ENCODE data around the gene ADCY2.

ADCY2 gene

DNA sequence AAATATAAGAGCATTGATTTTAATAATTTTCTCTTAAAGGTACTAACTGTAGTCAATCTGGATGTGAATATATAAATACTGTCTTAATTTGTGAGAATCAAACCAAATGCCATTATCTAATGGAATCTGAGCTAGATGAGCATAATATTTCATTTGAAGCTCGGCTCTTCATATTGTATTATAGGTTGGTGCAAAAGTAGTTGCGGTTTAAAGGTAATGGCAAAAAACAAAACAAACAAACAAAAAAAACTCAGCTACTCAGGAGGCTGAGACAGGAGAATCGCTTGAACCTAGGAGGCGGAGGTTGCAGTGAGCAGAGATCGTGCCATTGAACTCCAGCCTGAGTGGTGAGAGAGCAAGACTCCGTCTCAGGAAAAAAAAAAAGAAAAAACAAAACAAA is 358.6 kb downstream of the ADCY2 start:
- no peak for DNase-seq

DNA sequence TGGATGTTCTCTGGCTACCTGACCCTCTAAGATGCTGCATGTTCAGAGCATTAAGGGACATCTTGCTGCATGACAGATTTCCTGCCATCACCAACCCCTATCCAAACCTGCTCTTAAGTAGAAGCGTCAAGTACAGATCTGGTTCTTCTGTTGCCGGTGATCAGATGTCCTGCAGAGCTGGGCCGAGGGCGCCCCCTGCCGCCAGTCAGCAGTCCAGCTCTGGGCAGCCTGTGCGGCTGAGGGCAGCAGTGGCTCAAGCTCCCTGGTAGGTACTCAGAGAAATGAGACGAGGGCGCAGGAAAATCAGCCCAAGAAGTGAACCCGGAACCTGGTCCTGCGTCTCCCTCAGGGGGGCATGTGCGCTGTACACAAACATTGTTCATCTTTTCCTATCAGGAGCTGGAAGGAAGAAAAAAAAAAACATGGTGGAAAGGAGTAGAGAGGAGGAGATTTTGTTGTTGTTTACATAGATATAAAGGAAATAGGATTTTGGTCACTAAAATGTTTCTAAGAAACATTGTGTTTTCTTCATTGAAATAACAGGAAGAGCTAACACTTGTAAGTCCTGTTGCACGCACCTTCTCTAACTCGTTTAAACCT is 359.2 kb downstream of the ADCY2 start:
- peak; percentile 20 for DNase-seq

DNA sequence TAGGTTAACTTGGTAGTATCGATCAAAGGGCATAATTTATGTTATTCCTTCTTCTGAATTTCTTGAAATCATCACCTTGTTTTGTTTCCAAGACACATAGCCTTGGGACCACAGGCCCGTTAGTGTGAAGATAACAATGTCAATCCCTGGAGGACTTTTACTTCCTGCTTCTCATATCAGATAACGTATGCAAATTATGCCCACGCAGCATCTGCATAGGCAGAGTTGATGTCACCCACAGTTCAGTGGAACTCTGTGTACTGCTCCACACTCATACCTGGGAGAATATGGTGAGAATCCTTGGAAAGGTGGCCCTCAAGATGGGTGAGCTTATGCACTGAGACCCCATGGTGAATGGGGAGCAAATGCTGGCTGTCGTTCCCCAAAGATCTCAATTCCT is 360.0 kb downstream of the ADCY2 start:
- DNase-seq, result no peak

DNA sequence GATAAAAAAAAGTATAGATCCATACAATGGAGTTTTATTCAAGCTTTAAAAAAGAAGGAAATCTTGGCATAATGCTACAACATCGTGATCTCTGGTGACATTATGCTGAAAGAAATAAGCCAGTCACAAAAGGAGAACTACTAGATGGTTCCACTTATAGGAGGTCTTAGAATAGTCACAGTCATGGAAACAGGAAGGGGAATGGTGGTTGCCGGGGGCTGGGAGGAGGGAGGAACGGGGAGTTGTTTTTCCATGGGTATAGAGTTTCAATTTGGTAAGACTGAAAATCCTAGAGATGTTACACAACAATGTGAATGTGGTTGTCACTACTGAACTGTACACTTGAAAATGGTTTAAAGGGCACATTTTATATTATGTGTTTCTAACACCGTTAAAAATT is 360.5 kb downstream of the ADCY2 start:
- DNase-seq, result no peak

DNA sequence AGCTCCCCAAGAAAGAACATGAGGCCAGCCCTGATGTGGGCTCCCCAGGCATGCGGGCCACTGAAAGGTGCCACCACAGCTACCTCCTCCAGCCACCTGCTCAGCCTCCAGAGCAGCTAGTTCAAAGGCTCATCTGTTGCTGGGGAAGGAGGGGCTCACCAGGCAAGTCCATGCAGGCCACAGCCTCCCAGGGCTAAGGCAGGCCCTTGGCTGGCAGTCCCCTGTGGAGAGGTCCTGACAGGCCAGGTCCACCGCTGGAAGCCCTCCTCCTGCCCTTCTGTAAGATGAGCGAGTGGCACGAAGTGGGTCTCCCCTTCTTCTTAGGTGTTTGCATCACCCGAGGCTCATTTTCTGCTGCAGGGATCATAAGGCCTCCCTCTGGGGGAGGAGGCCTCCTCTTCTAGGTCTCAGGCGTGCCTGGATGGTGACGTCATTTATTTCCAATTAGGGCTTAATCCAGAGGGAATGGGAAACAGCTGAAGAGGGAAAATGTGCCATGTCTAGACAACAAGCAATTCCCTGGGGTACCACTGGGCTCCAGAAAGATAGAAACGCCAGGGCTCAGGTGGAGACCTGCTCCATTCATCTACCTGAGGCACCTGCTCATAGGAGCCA is 363.4 kb downstream of the ADCY2 start:
- DNase-seq, result no peak

DNA sequence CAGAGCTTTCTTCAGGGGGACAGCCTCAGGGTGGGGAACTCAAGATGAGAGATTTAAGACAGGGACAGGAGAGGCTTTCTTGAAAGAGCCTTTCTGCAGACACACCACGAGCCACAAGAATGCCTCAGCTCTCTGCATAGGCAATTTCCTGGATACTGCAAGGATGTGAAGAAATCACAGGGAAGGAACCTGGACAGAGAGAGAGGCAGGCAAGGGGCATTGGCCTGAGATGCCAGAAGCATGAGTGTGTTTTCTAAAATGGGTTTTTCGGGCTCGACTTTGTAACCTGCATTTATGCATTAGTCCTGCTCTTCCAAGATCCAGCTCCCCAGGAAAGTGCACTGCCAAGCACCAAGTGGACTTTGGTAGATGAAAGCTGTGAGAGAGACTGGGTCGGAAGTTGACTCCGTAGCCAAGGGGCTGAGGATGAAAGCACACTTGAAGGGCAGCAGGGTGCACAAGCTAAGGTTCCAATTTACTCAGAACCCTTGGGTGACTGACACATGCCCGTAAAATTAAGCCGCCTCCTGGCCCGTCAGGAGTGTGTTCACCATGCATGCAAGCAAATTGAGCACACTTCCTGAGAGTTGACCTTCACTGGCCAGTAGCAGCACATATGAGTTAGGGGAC is 364.1 kb downstream of the ADCY2 start:
- no peak for DNase-seq

DNA sequence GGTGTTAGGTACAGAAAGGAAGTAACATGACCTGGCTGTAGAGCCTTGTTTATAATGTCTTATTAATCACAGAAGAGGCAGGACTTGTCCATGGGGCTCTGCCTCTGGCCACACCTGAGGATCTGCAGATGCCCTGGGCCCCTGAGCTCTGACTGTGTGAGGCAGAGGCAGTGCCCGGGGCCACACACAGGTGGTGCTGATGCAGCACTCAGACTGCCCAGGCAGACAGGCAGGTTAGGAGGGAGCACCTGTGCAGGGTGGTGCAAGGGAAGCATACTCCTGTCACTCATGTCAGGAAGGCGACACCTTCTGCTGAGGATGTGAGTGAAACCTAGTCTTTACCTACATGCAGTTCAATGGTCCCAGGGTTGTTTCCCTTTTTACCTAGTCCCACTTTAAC is 366.3 kb downstream of the ADCY2 start:
- no peak for DNase-seq

DNA sequence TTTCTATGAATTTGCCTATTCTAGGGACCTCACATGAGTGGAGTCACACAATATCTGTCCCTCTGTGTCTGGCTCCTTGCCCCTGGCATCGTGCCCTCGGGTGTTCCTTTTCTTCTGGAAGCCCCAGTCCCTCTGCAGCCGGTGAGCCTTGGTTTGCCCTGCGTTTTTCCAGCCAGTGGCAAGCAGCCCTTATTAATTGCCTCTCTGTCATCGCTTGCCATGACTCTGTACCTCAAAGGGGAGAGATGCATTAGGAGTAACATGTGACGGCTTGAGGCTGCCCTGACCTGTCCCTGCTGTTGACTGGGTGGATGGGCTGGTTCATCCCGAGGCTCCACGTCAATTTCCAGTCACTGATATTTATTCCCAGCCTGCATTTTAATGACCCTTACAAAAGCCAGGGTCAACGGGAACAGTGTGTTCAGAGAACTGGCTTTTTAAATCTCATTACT is 367.7 kb downstream of the ADCY2 start:
- no peak for DNase-seq

DNA sequence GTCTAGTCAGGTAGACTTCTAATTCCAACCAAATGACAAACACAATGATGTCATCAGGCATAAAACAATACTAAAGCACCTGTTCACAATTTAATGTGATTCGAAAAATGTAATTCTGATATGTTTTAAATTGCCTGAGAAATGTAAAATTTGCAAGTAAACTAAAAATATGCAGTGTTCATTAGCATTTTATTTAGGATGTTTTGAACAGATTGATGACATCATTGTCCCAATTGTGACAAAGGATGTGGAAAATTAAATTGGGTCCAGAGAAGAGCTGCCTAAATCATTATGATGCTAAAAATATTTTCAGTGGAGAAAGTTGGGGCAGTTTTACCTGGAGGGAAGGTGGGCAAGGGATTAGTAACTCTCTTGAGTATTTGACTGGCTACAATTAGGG is 368.5 kb downstream of the ADCY2 start:
- DNase-seq, result no peak

DNA sequence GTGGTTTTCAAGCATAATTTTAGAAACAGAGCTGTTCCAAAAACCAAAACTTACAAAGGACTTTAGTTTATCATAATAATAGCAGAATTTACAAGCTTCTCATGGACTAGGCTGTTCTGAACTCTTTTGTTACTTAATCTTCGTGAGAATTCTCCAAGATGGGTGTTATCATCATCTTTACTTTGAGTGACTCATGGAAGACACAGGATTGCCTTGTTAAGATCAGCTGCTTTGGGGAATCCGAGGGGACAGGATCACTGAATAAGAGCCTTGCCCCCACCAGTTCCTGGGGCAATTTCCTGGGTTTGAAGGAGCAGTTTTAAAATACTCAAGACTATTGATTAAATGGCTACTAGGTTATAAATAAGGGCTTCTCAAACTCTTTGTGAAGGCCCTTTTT is 374.5 kb downstream of the ADCY2 start:
- DNase-seq, result no peak

DNA sequence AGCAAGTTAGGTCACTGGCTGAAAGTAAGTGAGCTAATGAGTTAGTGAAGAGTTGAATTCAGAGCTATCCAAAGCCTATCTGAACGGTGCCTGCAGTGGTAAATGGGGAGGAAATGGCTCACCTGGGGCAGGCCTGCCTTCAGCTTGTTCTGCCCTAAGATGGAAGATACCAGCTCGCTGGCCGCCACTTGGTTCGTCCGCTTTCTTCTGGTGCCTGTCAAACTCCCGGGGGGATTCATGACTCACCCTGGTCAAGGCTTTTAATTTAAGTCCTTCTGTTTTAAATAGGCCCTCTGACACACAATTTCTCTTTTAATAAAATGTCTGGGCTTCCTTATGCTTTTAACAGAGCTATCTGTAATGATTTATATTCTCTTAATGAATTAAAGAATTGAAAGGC is 376.2 kb downstream of the ADCY2 start:
- DNase-seq, result no peak

DNA sequence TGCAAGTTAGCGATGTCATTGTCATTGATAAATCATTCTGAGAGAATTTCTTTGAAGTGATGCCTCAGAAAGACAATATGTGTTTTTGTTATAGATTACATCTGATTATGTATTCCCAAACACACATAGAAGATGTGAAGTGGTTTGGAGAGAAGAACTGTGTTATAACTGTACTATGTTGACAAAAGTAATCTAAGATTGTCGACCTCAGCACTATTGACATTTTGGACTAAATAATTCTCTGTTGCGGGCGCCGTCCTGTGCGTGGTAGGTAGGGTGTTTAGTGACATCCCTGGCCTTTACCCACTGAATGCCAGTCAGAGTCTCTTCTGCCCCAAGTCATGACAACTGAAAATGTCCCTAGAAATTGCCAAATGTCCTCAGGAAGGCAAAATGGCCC is 377.2 kb downstream of the ADCY2 start:
- DNase-seq, result no peak

DNA sequence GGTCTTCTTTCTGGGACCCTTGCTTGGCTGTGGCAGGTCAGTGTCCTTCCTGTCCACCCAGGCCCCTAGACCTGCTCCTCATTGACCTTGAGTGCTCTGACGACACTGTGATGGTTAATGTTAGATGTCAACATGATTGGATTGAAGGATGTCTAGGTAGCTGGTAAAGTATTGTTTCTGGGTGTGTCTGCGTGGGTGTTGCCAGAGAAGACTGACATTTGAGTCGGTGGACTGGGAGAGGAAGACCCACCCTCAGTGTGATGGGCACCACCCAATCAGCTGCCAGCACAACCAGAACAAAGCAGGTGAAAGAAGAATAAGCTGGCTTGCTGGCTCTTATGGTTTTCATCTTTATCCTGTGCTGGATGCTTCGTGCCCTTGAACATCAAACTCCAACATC is 380.5 kb downstream of the ADCY2 start:
- DNase-seq, result no peak

DNA sequence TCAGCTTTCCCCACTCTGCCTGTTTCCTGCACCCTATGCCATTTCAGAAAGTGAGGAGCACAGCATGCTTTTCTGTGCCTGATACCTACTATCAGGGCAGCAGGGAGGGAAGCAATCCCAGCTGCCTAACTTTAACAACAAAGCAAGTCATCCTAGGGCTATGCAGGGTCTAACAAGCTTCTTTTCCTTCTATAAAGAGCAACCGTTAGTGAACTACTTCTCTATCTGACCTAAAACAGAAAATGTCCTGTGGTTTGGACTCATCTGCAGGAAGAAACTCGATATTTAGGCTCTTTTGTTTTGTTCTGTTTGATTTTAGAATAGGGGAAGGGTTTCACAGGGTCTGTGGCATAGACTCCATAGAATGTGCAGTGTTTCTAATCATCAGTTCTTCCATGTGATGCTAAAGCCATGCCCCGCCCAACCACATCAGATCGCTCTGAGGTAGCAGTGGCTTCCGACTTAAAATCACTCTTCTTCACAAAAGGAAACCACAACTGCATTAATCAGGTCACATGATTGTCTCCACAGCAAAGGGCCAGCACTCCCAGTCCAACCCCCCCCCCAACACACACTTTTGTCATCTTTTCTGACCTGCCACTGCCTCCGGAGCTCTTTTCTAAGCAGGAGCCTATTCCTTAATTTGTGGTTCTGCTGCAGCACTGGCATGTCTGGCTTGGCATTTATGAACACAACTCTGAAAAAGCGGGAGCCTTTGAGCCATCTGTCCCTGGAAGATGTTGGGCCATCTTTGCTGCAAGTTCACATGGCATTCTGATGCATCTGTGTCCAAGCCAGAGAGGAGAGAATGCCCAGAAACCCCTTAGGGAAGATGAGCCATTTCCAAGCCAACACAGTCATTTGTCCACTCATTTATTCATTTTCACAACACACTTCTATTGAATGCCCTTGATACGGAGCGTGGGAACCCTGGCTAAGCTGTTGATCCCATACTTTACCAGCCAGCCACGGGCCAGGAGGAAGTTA is 383.4 kb downstream of the ADCY2 start:
- DNase-seq, result no peak

DNA sequence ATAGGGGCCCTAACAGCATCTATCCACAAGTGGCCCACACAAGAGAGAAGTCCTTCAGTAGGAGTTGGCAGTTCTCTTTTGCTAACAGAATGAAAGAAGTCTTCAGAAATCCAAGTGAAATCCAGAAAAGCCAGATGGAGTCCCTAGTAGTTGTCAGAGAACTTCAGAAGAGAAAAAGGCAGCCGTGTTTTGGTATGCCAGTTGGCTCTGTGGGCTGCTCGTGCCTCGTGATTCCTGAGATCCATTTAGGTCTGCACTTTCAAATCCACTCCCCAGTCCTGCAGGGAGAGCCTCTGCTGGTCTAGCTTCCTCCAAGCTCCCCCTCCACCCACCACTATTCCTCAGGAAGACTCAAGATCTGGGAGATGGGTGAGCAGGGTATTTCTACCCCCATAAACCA is 386.0 kb downstream of the ADCY2 start:
- no peak for DNase-seq

DNA sequence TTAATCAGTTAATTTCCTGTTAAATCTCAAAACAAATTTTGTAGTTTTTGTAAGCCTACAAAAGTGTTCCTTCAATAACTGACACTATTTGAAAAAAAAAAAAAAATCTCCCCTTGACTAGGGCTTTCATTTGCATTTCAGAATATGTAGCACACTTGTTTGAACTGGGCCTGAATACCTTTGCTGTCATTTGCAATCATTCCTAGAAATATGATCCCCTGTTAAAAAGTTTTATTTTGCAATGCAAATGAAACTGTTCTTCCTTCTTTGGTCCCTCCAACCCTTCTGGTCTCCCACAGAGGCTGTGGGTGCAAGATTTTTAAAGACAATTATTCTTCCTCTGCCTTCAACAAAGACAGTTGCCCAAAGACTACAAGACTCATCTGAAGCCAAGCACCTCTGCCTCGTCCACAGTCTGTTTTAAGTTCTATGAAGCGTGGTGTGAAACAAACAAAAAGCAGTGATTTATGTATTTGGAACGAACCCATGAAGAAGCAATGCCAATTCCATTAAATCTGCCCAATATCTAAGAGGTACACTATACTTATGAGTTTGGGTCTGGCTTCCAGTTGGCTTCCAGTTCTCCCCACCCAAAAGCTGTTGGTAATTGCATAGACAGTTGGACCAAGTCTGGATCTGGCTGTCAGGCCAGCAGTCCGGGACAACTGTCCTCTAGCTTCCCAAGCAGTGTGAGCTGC is 388.9 kb downstream of the ADCY2 start:
- no peak for DNase-seq

DNA sequence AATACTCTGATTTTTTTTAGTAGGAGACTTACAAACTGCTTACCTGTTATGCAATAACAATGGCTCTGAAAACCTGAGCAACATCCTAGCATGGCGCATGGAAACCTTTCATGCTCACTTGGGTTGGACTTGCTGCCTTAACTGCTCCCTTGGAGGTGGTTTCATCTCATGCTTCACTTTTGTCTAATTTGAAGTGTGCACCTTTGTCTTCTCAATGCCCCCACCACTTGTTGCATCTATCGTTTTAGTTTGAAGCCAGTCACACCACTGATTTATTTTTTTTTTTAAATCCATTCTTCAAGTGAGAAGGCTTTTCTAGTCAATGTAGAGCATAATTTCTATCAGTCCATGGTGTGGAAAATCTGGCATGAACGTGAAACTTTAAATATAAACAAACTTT is 391.8 kb downstream of the ADCY2 start:
- no peak for DNase-seq

DNA sequence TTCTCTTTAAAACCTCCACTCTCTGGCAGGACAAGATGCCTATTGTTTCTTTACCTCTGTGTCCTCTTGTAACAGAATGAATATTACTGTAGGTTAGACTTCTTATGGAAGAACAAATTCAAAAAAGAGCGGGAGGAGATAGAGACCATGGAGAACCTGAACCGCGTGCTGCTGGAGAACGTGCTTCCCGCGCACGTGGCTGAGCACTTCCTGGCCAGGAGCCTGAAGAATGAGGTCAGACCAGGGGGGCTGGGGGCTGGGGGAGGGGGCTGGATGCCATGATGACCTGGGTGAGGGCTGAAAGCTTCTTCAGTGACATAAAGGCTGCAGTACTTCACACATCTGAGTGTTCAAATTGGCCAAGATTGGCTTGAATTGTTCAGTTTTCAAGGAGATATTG is 393.6 kb downstream of the ADCY2 start:
- DNase-seq, result no peak

DNA sequence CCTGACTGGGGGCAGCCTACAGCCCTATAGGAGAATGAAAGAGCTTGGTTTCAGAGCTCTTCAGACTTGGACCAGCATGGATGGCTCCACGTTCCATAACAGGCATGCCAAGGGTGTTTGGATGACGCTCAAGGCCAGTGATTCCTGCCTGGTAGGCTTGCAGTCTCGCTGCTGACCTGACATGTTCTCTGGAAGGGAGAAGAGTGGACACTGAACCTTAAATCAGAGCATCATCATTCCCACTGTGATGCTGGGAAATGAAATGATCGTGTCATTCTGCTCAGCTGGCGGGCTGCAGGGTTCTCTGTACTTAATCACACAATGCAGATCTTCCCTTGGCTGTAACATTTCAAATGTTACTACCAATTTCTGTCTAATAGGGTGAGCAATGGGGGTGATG is 398.0 kb downstream of the ADCY2 start:
- no peak for DNase-seq

DNA sequence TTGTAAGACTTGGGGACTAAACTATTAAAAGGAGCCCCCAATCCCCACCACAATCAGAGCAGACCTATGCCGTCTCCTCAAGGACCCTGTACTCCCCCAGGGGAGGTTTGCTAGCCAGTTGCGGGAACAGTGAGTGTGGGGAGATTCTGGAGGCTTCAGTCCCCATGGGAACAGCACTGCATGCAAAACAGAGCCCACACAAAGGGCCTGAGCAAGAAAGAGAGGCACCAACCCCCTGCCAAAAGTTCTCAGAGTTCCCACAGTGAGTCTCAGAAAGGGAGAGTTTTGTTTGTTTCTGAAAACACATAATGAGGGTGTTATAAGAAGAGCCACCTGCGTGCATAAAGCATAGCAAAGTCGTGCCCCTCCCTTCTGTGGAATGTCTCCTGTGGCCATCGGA is 398.4 kb downstream of the ADCY2 start:
- DNase-seq, result no peak

DNA sequence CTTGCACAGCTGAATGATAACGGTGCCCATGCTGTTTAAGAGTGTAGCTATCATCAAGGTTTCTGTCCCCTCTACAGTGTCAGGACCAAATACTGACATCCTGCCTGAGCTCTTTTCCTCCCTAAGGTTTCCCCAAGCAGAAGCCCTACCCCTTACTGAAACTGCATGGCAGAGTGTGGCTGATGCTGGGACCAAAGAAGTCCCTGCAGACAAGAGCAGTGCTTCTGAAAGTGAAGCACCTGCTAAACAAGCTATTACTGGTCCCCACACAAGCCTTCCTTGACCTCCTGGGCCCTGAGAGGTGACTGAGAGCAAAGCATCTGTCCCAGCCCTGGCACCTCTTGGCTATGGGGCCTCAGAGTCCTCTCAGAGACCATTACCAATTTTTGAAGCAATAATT is 398.9 kb downstream of the ADCY2 start:
- DNase-seq, result no peak

DNA sequence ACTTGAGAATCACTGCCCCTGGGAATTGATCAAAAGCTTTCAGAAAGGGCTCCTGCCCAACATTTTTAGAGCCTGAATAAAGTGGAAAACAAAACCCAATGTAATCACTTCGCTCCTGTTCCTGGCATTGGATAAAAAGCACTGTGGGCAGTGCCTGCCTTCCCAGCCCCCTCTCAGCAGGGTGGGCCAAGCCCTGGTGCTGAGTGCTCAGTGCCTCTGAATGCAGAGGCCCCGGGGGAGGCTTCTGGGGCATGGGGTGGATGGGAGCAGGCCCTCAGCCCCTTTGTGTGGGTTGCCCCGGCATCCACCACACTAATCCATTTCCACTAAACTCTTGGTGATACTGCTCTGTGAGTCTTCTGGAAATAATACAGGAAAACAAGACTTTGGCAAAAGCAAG is 399.4 kb downstream of the ADCY2 start:
- no peak for DNase-seq
